Stimulated activated CD8-positive, alpha-beta memory T cell treated with anti-CD3 and anti-CD28 coated beads, Interleukin-12 subunit alpha, Interleukin-12 subunit beta, amount 100 ng/mL, for 1 hour (primary cell): ENCODE measurements around the gene SH3RF1.

Source experiments
- DNase-seq: peaks from one replicate; pipeline ENCODE4 v3.0.0-alpha.2; 2020; ENCODE audit warnings: low read depth

Gene SH3RF1

GRCh38 chr4:169275180-169275579 lies 4.4 kb upstream of the SH3RF1 start:
- DNase-seq = no peak

- no peak for DNase-seq
Observed at GRCh38 chr4:169274033-169274432, 3.3 kb upstream of the SH3RF1 start.

GRCh38 chr4:169272265-169272886 lies 1.6 kb upstream of the SH3RF1 start:
- no peak for DNase-seq

- no peak for DNase-seq
Observed at GRCh38 chr4:169271692-169272007, 894 bp upstream of the SH3RF1 start.

GRCh38 chr4:169269916-169270809 lies 593 bp downstream of the SH3RF1 start:
- no peak for DNase-seq

GRCh38 chr4:169268951-169269760 lies 1.6 kb downstream of the SH3RF1 start:
- no peak for DNase-seq

- no peak for DNase-seq
Observed at GRCh38 chr4:169267070-169267469, 3.7 kb downstream of the SH3RF1 start.

GRCh38 chr4:169266661-169267060 lies 4.1 kb downstream of the SH3RF1 start:
- no peak for DNase-seq

GRCh38 chr4:169266081-169266480 lies 4.7 kb downstream of the SH3RF1 start:
- DNase-seq = no peak

- no peak for DNase-seq
Observed at GRCh38 chr4:169263791-169264392, 6.9 kb downstream of the SH3RF1 start.

- DNase-seq = no peak
Observed at GRCh38 chr4:169260217-169260866, 10.4 kb downstream of the SH3RF1 start.

- DNase-seq = no peak
Observed at GRCh38 chr4:169259271-169259670, 11.5 kb downstream of the SH3RF1 start.

GRCh38 chr4:169258141-169258540 lies 12.6 kb downstream of the SH3RF1 start:
- no peak for DNase-seq

GRCh38 chr4:169256856-169257761 lies 13.6 kb downstream of the SH3RF1 start:
- DNase-seq = no peak

- DNase-seq = no peak
Observed at GRCh38 chr4:169256101-169256612, 14.6 kb downstream of the SH3RF1 start.

- no peak for DNase-seq
Observed at GRCh38 chr4:169254546-169254983, 16.2 kb downstream of the SH3RF1 start.

- DNase-seq = no peak
Observed at GRCh38 chr4:169253904-169254303, 16.9 kb downstream of the SH3RF1 start.

GRCh38 chr4:169253113-169253671 lies 17.6 kb downstream of the SH3RF1 start:
- no peak for DNase-seq

GRCh38 chr4:169252339-169253112 lies 18.2 kb downstream of the SH3RF1 start:
- no peak for DNase-seq
